Mammary epithelial cell (primary cell): ENCODE measurements around the gene BRCA2.

Experiments used
- CTCF ChIP-seq, 2 donors: IDR thresholded peaks in 1 of 2; conservative IDR thresholded peaks in 1 of 2; 2 replicates each; pipeline ENCODE4 v1.5.1; 2011 to 2012; ENCODE audit warnings: inconsistent platforms in 2 of 2, low read length in 2 of 2, mild to moderate bottlenecking in 2 of 2, control low read depth in 1 of 2, low read depth in 1 of 2; ENCODE audit not compliant: insufficient read depth in 1 of 2; ENCODE audit errors: extremely low read depth in 1 of 2
- EZH2 ChIP-seq: IDR thresholded peaks from 2 replicates; pipeline ENCODE4 v1.6.1; 2012; ENCODE audit warnings: low read length, inconsistent platforms, borderline replicate concordance

GRCh38 chr13:32311188-32311897 lies 4.0 kb upstream of the BRCA2 start:
- no peak for TF ChIP-seq CTCF (conservative IDR thresholded peaks at IDR 0.05 in 1 of 2, IDR thresholded peaks at IDR 0.05 in 1 of 2; ENCODE audit: extremely low read depth in 1 of 2, insufficient read depth in 1 of 2, low read depth in 1 of 2, low read length in 2 of 2)
- no peak for TF ChIP-seq EZH2
